GM12892 (cell line): ENCODE data around the gene CFB.

Experiments
- POLR2A ChIP-seq: IDR thresholded peaks from 2 replicates; pipeline ENCODE4 v1.6.1; 2011; ENCODE audit warnings: low read depth, low read length, control low read depth
- POLR2AphosphoS5 ChIP-seq: IDR thresholded peaks from 2 replicates; pipeline ENCODE4 v1.6.1; 2011; ENCODE audit warnings: low read depth, low read length, control low read depth
- TAF1 ChIP-seq: IDR thresholded peaks from 2 replicates; pipeline ENCODE4 v1.6.1; 2011; ENCODE audit warnings: low read depth, mild to moderate bottlenecking, control low read depth, low read length, borderline replicate concordance

DNA sequence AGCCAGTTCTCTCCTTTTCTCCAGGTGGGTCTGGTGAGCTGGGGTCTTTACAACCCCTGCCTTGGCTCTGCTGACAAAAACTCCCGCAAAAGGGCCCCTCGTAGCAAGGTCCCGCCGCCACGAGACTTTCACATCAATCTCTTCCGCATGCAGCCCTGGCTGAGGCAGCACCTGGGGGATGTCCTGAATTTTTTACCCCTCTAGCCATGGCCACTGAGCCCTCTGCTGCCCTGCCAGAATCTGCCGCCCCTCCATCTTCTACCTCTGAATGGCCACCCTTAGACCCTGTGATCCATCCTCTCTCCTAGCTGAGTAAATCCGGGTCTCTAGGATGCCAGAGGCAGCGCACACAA, 765 bp upstream of the CFB start:
- TF ChIP-seq POLR2A (no peak), POLR2AphosphoS5 (no peak), TAF1 (no peak)
